GM10248 (cell line): Measurements from ENCODE around the gene PCSK5.

ENCODE experiments used
- CTCF ChIA-PET: fragments of 300-600 bp; sonication (Branson Sonifier 250); formaldehyde crosslinking; extraction: SDS; loops from one replicate; lab custom pipeline; 2021; ENCODE audit warnings: antibody characterized with exemption; lab: Yijun Ruan, JAX
- POLR2A ChIA-PET: fragments of 350-650 bp; sonication (Branson Sonifier 250); formaldehyde crosslinking; extraction: SDS; loops from one replicate; lab custom pipeline; 2020; ENCODE audit warnings: antibody characterized with exemption; lab: Yijun Ruan, JAX
- DNase-seq: peaks from one replicate; pipeline ENCODE4 v3.0.0; 2012; ENCODE audit errors: extremely low spot score
- CTCF ChIP-seq: IDR thresholded peaks from 2 replicates; pipeline ENCODE4 v1.5.1; 2012; ENCODE audit warnings: mild to moderate bottlenecking, low read depth; ENCODE audit errors: extremely low read depth, missing control alignments, control extremely low read depth

PCSK5 gene

GRCh38 chr9:76216161-76216649 lies 325.7 kb downstream of the PCSK5 start:
- POLR2A ChIA-PET, result no interaction called here
- CTCF ChIA-PET, result no interaction called here
- TF ChIP-seq CTCF, result no peak
- no peak for DNase-seq

GRCh38 chr9:76218117-76218885 lies 327.8 kb downstream of the PCSK5 start:
- ChIA-PET POLR2A (no interaction called here), CTCF (interaction anchor here (1.5 kb wide), 1 partner anchor 16 kb away, joined by 4 read pairs; no protein-coding TSS in a partner anchor)
- DNase-seq, result no peak
- TF ChIP-seq CTCF, result no peak

- no peak for TF ChIP-seq CTCF
- CTCF ChIA-PET, result interaction anchor here (1.5 kb wide), 1 partner anchor 17 kb away, joined by 4 read pairs; no protein-coding TSS in a partner anchor
- DNase-seq, result no peak
- POLR2A ChIA-PET, result no interaction called here
Measured at GRCh38 chr9:76218886-76219445, 328.5 kb downstream of the PCSK5 start.

GRCh38 chr9:76219560-76220151 lies 329.2 kb downstream of the PCSK5 start:
- no peak for TF ChIP-seq CTCF
- POLR2A ChIA-PET, result no interaction called here
- CTCF ChIA-PET, result interaction anchor here (1.5 kb wide), 1 partner anchor 17 kb away, joined by 4 read pairs; no protein-coding TSS in a partner anchor
- DNase-seq, result no peak

GRCh38 chr9:76221423-76221822 lies 330.9 kb downstream of the PCSK5 start:
- no peak for TF ChIP-seq CTCF
- POLR2A ChIA-PET, result no interaction called here
- CTCF ChIA-PET, result no interaction called here
- DNase-seq, result no peak

- CTCF ChIA-PET, result interaction anchor here (1.4 kb wide), 1 partner anchor 34 kb away, joined by 3 read pairs; no protein-coding TSS in a partner anchor
Measured at GRCh38 chr9:76223749-76224340, 333.4 kb downstream of the PCSK5 start.

More at GRCh38 chr9:76223749-76224340, 333.4 kb downstream of the PCSK5 start:
- TF ChIP-seq CTCF, result no peak
- POLR2A ChIA-PET, result no interaction called here
- no peak for DNase-seq
